Memory B cell (primary cell): ENCODE measurements around the gene DOC2B.

Experiments used
- ATAC-seq: fragments of 150-1000 bp; cut with Tn5 transposase; 2 replicates; pipeline ENCODE4 v1.10.0; 2021; ENCODE audit warnings: low read depth, mild to moderate bottlenecking, moderate library complexity
- DNase-seq, 2 donors: peaks; one replicate each; pipeline ENCODE4 v3.0.0; 2022; ENCODE audit warnings: low spot score in 2 of 2
- H3K27ac Mint-ChIP-seq: one replicate; pipeline ENCODE4 v1.8.0; 2022; ENCODE audit warnings: mild to moderate bottlenecking, moderate library complexity, mixed read lengths
- H3K27me3 Mint-ChIP-seq: one replicate; pipeline ENCODE4 v1.8.0; 2022; ENCODE audit warnings: mixed read lengths
- H3K36me3 Mint-ChIP-seq: one replicate; pipeline ENCODE4 v1.8.0; 2022; ENCODE audit warnings: mild to moderate bottlenecking, mixed read lengths
- H3K4me1 Mint-ChIP-seq: one replicate; pipeline ENCODE4 v1.8.0; 2022; ENCODE audit warnings: mixed read lengths
- H3K4me3 Mint-ChIP-seq: one replicate; pipeline ENCODE4 v1.8.0; 2022; ENCODE audit warnings: mild to moderate bottlenecking, moderate library complexity, mixed read lengths
- H3K9me3 Mint-ChIP-seq: one replicate; pipeline ENCODE4 v1.8.0; 2022; ENCODE audit warnings: mixed read lengths

Gene DOC2B

GRCh38 chr17:153851-154250, 27.6 kb downstream of the DOC2B start:
- Mint-ChIP-seq H3K27ac (no peak overlapping the region), H3K4me3 (no peak overlapping the region), H3K9me3 (no peaks in the 10 kb centered on the region), H3K36me3 (no peaks in the 10 kb centered on the region), H3K27me3 (peaks cover 9% of the 10 kb centered on the region), H3K4me1 (no peaks in the 10 kb centered on the region)
- ATAC-seq (no peak), DNase-seq (no peak)

GRCh38 chr17:152860-153420, 28.5 kb downstream of the DOC2B start:
- no peaks in the 10 kb centered on the region for H3K4me1 Mint-ChIP-seq
- H3K9me3 Mint-ChIP-seq: no peaks in the 10 kb centered on the region
- H3K4me3 Mint-ChIP-seq: no peak overlapping the region
- H3K27ac Mint-ChIP-seq: no peak overlapping the region
- DNase-seq (no peak), ATAC-seq (no peak)
- H3K27me3 Mint-ChIP-seq: peaks cover 15% of the 10 kb centered on the region
- no peaks in the 10 kb centered on the region for H3K36me3 Mint-ChIP-seq

DNA sequence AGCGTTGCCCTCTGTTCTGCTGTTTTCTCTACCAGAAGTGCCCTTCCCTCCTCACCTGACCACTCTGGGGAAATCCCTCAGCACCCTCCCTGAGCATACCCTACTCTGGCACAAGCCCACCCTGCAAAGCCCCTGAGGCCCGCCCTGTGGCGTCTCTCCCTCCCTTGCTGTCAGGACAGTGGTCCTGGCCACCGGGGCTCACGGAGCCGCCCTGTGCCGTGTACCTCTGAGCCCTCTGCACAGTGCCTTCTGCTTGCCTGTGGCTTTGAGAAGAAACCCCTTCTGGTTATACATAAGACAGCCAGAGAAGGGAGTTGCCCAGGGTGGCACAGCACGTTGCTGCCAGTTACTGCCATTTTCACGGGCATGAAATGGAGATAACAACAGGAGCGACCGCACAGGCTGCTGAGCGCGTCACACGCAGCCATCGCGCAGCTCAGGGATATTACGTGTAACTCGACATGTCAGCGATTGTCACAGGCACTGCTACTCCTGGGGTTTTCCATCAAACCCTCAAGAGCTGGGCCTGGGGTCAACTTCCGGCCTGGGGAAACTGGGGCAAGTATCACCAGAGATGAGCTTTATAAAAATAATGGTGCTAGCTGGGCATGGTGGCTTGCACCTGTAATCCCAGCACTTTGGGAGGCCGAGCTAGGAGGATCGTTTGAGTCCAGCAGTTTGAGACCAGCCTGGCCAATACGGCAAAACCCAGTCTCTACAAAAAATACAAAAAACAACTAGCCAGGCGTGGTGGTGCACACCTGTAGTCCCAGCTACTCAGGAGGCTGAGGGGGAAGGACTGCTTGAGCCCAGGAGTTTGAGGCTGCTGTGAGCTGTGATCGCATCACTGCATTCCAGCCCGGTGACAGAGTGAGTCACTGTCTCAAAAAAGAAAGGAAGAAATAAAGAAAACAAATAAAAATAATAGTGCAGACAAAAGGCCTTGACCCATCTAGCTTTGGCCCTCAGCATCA, 29.3 kb downstream of the DOC2B start:
- no peaks in the 10 kb centered on the region for H3K9me3 Mint-ChIP-seq
- no peak for ATAC-seq
- no peaks in the 10 kb centered on the region for H3K36me3 Mint-ChIP-seq
- H3K27me3 Mint-ChIP-seq: peaks cover 15% of the 10 kb centered on the region
- no peak for DNase-seq
- H3K4me3 Mint-ChIP-seq: no peak overlapping the region
- no peak overlapping the region for H3K27ac Mint-ChIP-seq
- H3K4me1 Mint-ChIP-seq: no peaks in the 10 kb centered on the region

GRCh38 chr17:151004-151403, 30.4 kb downstream of the DOC2B start:
- no peak overlapping the region for H3K27ac Mint-ChIP-seq
- H3K36me3 Mint-ChIP-seq: no peaks in the 10 kb centered on the region
- no peaks in the 10 kb centered on the region for H3K4me1 Mint-ChIP-seq
- no peak overlapping the region for H3K4me3 Mint-ChIP-seq
- H3K27me3 Mint-ChIP-seq: peaks cover 15% of the 10 kb centered on the region
- ATAC-seq (no peak), DNase-seq (no peak)
- H3K9me3 Mint-ChIP-seq: no peaks in the 10 kb centered on the region

DNA sequence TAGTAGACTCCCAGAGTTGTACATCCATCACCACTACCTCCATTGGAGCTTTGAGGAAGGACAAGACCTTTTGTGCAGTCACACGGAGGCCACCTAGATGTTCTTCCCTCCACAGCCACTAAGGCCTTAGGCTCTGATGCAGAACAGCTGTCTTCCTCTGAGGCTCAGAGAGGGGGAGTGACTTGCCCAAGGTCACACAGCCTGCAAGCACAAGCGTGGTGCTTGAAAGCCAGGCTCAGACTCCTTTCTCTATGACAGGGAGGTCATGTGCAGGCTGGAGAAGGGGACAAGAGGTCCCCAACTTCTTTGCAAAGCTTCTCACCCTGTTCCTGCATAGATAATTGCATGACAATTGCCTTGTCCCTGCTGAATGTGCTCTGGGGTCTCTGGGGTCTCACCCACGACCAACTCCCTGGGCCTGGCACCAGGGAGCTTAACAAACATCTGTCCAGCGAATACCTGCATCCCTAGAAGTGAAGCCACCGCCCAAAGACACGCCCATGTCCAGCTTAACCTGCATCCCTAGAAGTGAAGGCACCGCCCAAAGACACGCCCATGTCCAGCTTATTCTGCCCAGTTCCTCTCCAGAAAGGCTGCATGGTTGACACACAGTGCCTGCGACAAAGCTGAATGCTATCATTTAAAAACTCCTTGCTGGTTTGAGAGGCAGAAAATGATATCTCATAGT, 31.4 kb downstream of the DOC2B start:
- DNase-seq (no peak), ATAC-seq (no peak)
- no peak overlapping the region for H3K27ac Mint-ChIP-seq
- H3K4me3 Mint-ChIP-seq: no peak overlapping the region
- H3K9me3 Mint-ChIP-seq: no peaks in the 10 kb centered on the region
- no peaks in the 10 kb centered on the region for H3K4me1 Mint-ChIP-seq
- peaks cover 12% of the 10 kb centered on the region for H3K27me3 Mint-ChIP-seq
- no peaks in the 10 kb centered on the region for H3K36me3 Mint-ChIP-seq

DNA sequence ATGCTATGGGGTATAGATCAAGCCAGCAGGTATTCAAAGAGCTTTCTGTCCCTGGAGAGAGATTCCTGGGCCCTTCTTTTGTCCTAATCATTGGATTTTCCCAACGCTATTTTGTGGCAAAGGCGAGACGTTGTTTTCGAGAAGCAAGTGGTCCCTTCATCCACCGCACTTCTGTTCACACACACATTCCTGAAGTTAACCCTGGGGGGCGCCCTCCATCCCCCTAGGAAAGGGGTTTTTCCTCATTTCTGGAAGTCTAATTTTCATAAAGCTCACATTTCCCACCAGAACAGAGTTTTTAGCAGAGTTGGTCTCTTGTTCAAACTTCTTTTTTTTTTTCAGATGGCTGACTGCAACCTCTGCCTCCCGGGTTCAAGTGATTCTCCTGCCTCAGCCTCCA, 32.2 kb downstream of the DOC2B start:
- Mint-ChIP-seq H3K36me3 (no peaks in the 10 kb centered on the region), H3K27me3 (peaks cover 11% of the 10 kb centered on the region), H3K27ac (no peak overlapping the region), H3K4me3 (no peak overlapping the region), H3K9me3 (no peaks in the 10 kb centered on the region), H3K4me1 (no peaks in the 10 kb centered on the region)
- ATAC-seq (no peak), DNase-seq (no peak)

DNA sequence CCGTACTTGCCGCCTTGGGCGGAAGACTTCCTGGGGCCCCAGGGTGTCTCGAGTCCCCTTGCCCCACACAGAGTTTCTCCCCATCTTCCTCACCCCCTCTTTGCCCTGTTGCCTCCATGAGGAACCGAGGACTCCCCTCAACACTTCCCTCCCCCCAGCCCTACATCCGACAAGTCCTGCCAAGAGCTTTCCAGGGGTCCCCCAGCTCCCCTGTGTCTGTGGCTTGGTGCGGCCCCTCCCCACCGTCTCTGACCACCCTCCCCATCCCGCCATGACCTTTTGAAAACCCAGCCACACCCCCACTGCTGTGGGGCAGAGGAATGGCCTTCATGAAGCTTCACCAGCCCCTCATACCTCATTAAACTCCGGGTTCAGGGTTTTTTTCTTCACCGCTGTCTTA, 32.7 kb downstream of the DOC2B start:
- Mint-ChIP-seq H3K27ac (no peak overlapping the region), H3K4me3 (no peak overlapping the region), H3K4me1 (no peaks in the 10 kb centered on the region), H3K36me3 (no peaks in the 10 kb centered on the region), H3K27me3 (peaks cover 9% of the 10 kb centered on the region), H3K9me3 (no peaks in the 10 kb centered on the region)
- ATAC-seq: no peak
- no peak for DNase-seq

- ATAC-seq (no peak), DNase-seq (peak in 1 of 2 donors; percentile 9)
- Mint-ChIP-seq H3K27ac (no peak overlapping the region), H3K27me3 (peaks cover 8% of the 10 kb centered on the region), H3K4me3 (no peak overlapping the region), H3K4me1 (peaks cover 2% of the 10 kb centered on the region), H3K9me3 (no peaks in the 10 kb centered on the region), H3K36me3 (no peaks in the 10 kb centered on the region)
Measured at GRCh38 chr17:147796-148740, 33.4 kb downstream of the DOC2B start.

- DNase-seq (peak in 1 of 2 donors; percentile 7), ATAC-seq (no peak)
- Mint-ChIP-seq H3K36me3 (no peaks in the 10 kb centered on the region), H3K27me3 (peaks cover 8% of the 10 kb centered on the region), H3K27ac (no peak overlapping the region), H3K4me3 (no peak overlapping the region), H3K4me1 (peaks cover 2% of the 10 kb centered on the region), H3K9me3 (no peaks in the 10 kb centered on the region)
Measured at GRCh38 chr17:146983-147761, 34.3 kb downstream of the DOC2B start.

GRCh38 chr17:146546-146945, 34.9 kb downstream of the DOC2B start:
- ATAC-seq: no peak
- H3K4me3 Mint-ChIP-seq: no peak overlapping the region
- peaks cover 2% of the 10 kb centered on the region for H3K4me1 Mint-ChIP-seq
- no peaks in the 10 kb centered on the region for H3K36me3 Mint-ChIP-seq
- no peak overlapping the region for H3K27ac Mint-ChIP-seq
- no peaks in the 10 kb centered on the region for H3K9me3 Mint-ChIP-seq
- DNase-seq: peak in 1 of 2 donors; percentile 10
- H3K27me3 Mint-ChIP-seq: peaks cover 8% of the 10 kb centered on the region

GRCh38 chr17:145671-146541, 35.5 kb downstream of the DOC2B start:
- Mint-ChIP-seq H3K4me3 (no peak overlapping the region), H3K36me3 (no peaks in the 10 kb centered on the region), H3K9me3 (no peaks in the 10 kb centered on the region), H3K4me1 (peaks cover 2% of the 10 kb centered on the region), H3K27ac (no peak overlapping the region), H3K27me3 (peaks cover 8% of the 10 kb centered on the region)
- ATAC-seq (no peak), DNase-seq (peak in 1 of 2 donors; percentile 8)

DNA sequence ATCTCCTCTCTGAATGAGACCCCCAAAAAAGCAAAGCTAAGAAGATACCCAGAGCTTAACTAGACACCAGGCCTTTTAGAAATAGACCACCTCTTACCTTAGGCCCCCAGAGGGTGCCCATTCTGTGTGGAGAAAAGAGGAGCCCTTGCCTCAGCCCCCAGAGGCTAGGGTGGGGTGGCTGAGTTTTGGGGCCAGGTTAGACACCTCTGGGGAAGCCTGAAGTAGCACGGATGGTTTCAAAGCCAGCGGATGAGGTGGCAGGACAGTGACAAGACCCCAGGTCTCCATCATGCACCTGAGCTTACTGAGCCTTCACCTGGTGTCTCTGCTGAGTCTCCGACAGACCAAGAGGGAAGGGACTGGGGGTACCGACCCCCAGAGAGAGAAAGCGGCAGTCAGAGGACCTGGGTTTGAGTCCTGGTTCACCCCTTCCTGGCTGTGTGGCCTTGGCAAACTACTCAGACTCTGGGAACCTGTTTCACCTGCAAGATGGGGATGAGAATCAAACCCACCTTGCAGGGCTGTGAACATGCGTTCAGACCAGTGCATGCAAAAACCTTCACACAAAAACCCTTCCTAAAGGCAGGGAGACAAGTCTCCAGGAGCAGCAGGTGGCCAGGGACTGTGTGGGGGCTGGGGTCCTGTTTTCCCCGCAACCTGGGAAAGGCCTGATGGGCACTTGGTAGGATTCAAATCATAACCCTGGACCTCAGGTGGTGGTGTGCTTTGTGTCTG, 36.3 kb downstream of the DOC2B start:
- H3K4me1 Mint-ChIP-seq: peaks cover 2% of the 10 kb centered on the region
- H3K27me3 Mint-ChIP-seq: peaks cover 8% of the 10 kb centered on the region
- peak in 1 of 2 donors; percentile 9 for DNase-seq
- H3K9me3 Mint-ChIP-seq: no peaks in the 10 kb centered on the region
- no peak overlapping the region for H3K27ac Mint-ChIP-seq
- ATAC-seq: no peak
- H3K4me3 Mint-ChIP-seq: no peak overlapping the region
- no peaks in the 10 kb centered on the region for H3K36me3 Mint-ChIP-seq
